Measurements from ENCODE around the gene CACNA1B.

- no peak for TF ChIP-seq CTCF (IDR thresholded peaks at IDR 0.05)
- TF ChIP-seq EZH2 (IDR thresholded peaks at IDR 0.05; ENCODE audit: borderline replicate concordance, insufficient read depth, low read depth, low read length, poor library complexity, severe bottlenecking), result no peak
Measured at GRCh38 chr9:137946993-137947392, 69.4 kb downstream of the CACNA1B start.
